OCI-LY1 (cell line): ENCODE measurements around the gene SGCD.

Experiments used
- EZH2 ChIP-seq: fragments of 200-600 bp; sonication (generic), shearing (Covaris generic); IDR thresholded peaks from 2 replicates; pipeline ENCODE4 v1.8.0; 2017; ENCODE audit warnings: borderline replicate concordance, mixed run types, mild to moderate bottlenecking, antibody characterized with exemption, low read length, moderate library complexity, mixed read lengths
- TF ChIP-seq, protein P1 (sequence below): fragments of 200-600 bp; sonication (generic), shearing (Covaris generic); IDR thresholded peaks from 2 replicates; pipeline ENCODE4 v1.5.1; 2017; ENCODE audit warnings: mild to moderate bottlenecking, antibody characterized with exemption, low read length, moderate library complexity, mixed read lengths

DNA sequence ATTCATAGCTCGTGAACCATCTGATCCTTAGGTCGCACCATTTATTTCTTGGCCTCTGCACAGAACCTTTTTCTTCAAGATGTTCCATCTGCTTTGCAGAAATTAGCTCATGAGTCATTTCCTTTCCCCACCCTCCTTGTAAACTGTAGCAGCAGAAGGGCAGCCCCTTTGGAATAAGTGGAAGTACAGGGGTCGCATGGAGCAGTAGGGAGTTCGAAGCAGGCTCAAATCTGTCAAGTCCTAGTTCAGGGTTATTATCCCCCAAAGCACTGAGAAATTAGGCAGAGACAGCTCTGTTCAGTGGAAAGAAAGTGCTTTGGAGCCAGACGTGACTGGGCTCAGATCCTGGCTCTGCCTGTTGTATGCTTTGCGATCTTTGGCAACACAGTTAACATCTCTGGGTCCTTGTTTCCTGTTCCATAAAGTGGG lies 84.2 kb downstream of the SGCD start:
- TF ChIP-seq, protein P1, sequence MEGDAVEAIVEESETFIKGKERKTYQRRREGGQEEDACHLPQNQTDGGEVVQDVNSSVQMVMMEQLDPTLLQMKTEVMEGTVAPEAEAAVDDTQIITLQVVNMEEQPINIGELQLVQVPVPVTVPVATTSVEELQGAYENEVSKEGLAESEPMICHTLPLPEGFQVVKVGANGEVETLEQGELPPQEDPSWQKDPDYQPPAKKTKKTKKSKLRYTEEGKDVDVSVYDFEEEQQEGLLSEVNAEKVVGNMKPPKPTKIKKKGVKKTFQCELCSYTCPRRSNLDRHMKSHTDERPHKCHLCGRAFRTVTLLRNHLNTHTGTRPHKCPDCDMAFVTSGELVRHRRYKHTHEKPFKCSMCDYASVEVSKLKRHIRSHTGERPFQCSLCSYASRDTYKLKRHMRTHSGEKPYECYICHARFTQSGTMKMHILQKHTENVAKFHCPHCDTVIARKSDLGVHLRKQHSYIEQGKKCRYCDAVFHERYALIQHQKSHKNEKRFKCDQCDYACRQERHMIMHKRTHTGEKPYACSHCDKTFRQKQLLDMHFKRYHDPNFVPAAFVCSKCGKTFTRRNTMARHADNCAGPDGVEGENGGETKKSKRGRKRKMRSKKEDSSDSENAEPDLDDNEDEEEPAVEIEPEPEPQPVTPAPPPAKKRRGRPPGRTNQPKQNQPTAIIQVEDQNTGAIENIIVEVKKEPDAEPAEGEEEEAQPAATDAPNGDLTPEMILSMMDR = no peak
- no peak for TF ChIP-seq EZH2
